ENCODE measurements around the gene RASA3. TPM values are rescaled to one million over a fixed set of nuclear protein-coding genes. Genes with fewer than 3 reads are reported as not detected.
A peak's percentile ranks its signal among the peaks of the same experiment; 100 is the strongest.
"Not testable (repeated sequence)": the region's sequence is repeated elsewhere in the genome, so short reads cannot be mapped to it uniquely, and the experiment has no call there.

Gene RASA3
- total RNA-seq, 1 donor from 2014 or later, result 2.9 TPM

- no peak overlapping the region for H3K27ac ChIP-seq
- H3K36me3 ChIP-seq, result no peaks in the 10 kb centered on the region
- H4K20me1 ChIP-seq (ENCODE audit: low read depth), result peaks cover 26% of the 10 kb centered on the region
- peak overlapping the region; percentile 3 for H2AFZ ChIP-seq (replicated peaks)
- H3K27ac Mint-ChIP-seq, result peak overlapping the region; percentile 27
- no peak overlapping the region for H3K9ac ChIP-seq
- peak overlapping the region; percentile 81 for H3K4me3 Mint-ChIP-seq
- H3K4me2 ChIP-seq, result peak overlapping the region; percentile 29
- H3K36me3 Mint-ChIP-seq, result no peaks in the 10 kb centered on the region
- H3K9me3 Mint-ChIP-seq, result no peaks in the 10 kb centered on the region
- peaks cover 16% of the 10 kb centered on the region for H3K27me3 Mint-ChIP-seq (ENCODE audit: insufficient read depth, low read depth)
- no peaks in the 10 kb centered on the region for H3K79me2 ChIP-seq (ENCODE audit: low read depth)
- H3F3A ChIP-seq (ENCODE audit: low read depth), result peaks cover 25% of the 10 kb centered on the region
- TF ChIP-seq CTCF (IDR thresholded peaks at IDR 0.05) (no peak), EZH2 (IDR thresholded peaks at IDR 0.05) (no peak), EZH2phosphoT487 (IDR thresholded peaks at IDR 0.05) (no peak)
- peaks cover 28% of the 10 kb centered on the region for H3K27me3 ChIP-seq
- H3K4me1 ChIP-seq, result peaks cover 29% of the 10 kb centered on the region
- H3K4me3 ChIP-seq, result no peak overlapping the region
- H3K4me1 Mint-ChIP-seq, result peaks cover 45% of the 10 kb centered on the region
- H3K9me3 ChIP-seq (ENCODE audit: low read depth), result no peaks in the 10 kb centered on the region
- DNase-seq (ENCODE audit: low spot score), result peak; percentile 60
Observed at GRCh38 chr13:114134111-114134943, 1.9 kb upstream of the RASA3 start.

GRCh38 chr13:114133552-114133951 lies 1.1 kb upstream of the RASA3 start:
- not testable (repeated sequence) for H2AFZ ChIP-seq (replicated peaks); H3K36me3 Mint-ChIP-seq; H3K9me3 ChIP-seq (ENCODE audit: low read depth); H3K4me2 ChIP-seq; H3K27ac ChIP-seq; H3K9me3 Mint-ChIP-seq; H3K36me3 ChIP-seq; H3K79me2 ChIP-seq (ENCODE audit: low read depth); DNase-seq (ENCODE audit: low spot score); H3K4me3 ChIP-seq; H3K9ac ChIP-seq
- Histone ChIP-seq H4K20me1 (ENCODE audit: low read depth) (peaks cover 27% of the 10 kb centered on the region), H3K4me1 (peaks cover 37% of the 10 kb centered on the region), H3F3A (ENCODE audit: low read depth) (peaks cover 25% of the 10 kb centered on the region), H3K27me3 (peaks cover 36% of the 10 kb centered on the region)
- H3K4me1 Mint-ChIP-seq, result peaks cover 52% of the 10 kb centered on the region
- peak overlapping the region; percentile 81 for H3K4me3 Mint-ChIP-seq
- H3K27me3 Mint-ChIP-seq (ENCODE audit: insufficient read depth, low read depth), result peaks cover 16% of the 10 kb centered on the region
- H3K27ac Mint-ChIP-seq, result peak overlapping the region; percentile 23

- Histone ChIP-seq H3K27me3 (peaks cover 40% of the 10 kb centered on the region), H4K20me1 (ENCODE audit: low read depth) (peaks cover 27% of the 10 kb centered on the region), H3K4me1 (peaks cover 37% of the 10 kb centered on the region), H3F3A (ENCODE audit: low read depth) (peaks cover 25% of the 10 kb centered on the region)
- H3K79me2 ChIP-seq (ENCODE audit: low read depth); H3K9ac ChIP-seq; H3K4me2 ChIP-seq; DNase-seq (ENCODE audit: low spot score); H3K27ac Mint-ChIP-seq; H2AFZ ChIP-seq (replicated peaks); H3K9me3 Mint-ChIP-seq; H3K4me3 ChIP-seq; H3K36me3 ChIP-seq; H3K27ac ChIP-seq; H3K4me3 Mint-ChIP-seq; H3K9me3 ChIP-seq (ENCODE audit: low read depth); H3K36me3 Mint-ChIP-seq: not testable (repeated sequence)
- Mint-ChIP-seq H3K27me3 (ENCODE audit: insufficient read depth, low read depth) (peaks cover 16% of the 10 kb centered on the region), H3K4me1 (peaks cover 56% of the 10 kb centered on the region)
Observed at GRCh38 chr13:114133126-114133525, 703 bp upstream of the RASA3 start.

- Mint-ChIP-seq H3K27me3 (ENCODE audit: insufficient read depth, low read depth) (peaks cover 8% of the 10 kb centered on the region), H3K4me1 (peaks cover 65% of the 10 kb centered on the region)
- H3K27ac ChIP-seq, result no peak overlapping the region
Observed at GRCh38 chr13:114131583-114132418, 622 bp downstream of the RASA3 start.

More at GRCh38 chr13:114131583-114132418, 622 bp downstream of the RASA3 start:
- DNase-seq (ENCODE audit: low spot score), result peak; percentile 64
- Histone ChIP-seq H4K20me1 (ENCODE audit: low read depth) (peaks cover 27% of the 10 kb centered on the region), H3K79me2 (ENCODE audit: low read depth) (no peaks in the 10 kb centered on the region), H3K4me2 (peak overlapping the region; percentile 97), H3K4me3 (peak overlapping the region; percentile 77), H3K9me3 (ENCODE audit: low read depth) (no peaks in the 10 kb centered on the region), H3F3A (ENCODE audit: low read depth) (peaks cover 25% of the 10 kb centered on the region), H2AFZ (replicated peaks) (peak overlapping the region; percentile 91), H3K27me3 (peaks cover 44% of the 10 kb centered on the region), H3K9ac (no peak overlapping the region), H3K36me3 (no peaks in the 10 kb centered on the region), H3K4me1 (peaks cover 37% of the 10 kb centered on the region)
- no peak for TF ChIP-seq CTCF (IDR thresholded peaks at IDR 0.05)
- no peak for TF ChIP-seq EZH2phosphoT487 (IDR thresholded peaks at IDR 0.05)
- TF ChIP-seq EZH2 (IDR thresholded peaks at IDR 0.05), result no peak
- Mint-ChIP-seq H3K4me3 (peak overlapping the region; percentile 98), H3K36me3 (peaks cover 4% of the 10 kb centered on the region), H3K9me3 (no peaks in the 10 kb centered on the region), H3K27ac (peak overlapping the region; percentile 84)

Measured in neural progenitor cell (in vitro differentiated cells).